GM23338 (cell line): Measurements from ENCODE around the gene ATF3. TPM values are rescaled to one million over a fixed set of nuclear protein-coding genes. Genes with fewer than 3 reads are reported as not detected.

Experiments
- ATAC-seq: fragments of 200-7000 bp; cut with Tn5 transposase; 3 replicates; pipeline ENCODE4 v1.9.1; 2020
- DNase-seq: peaks from one replicate; pipeline ENCODE4 v3.0.0-alpha.2; 2015; ENCODE audit warnings: low spot score
- H2AFZ ChIP-seq: fragments of 200-600 bp; sonication (generic); 2 replicates; pipeline ENCODE4 v1.8.0; 2016; ENCODE audit warnings: antibody characterized with exemption, mild to moderate bottlenecking, moderate library complexity
- H3F3A ChIP-seq: fragments of 200-600 bp; sonication (generic); replicated peaks from 2 replicates; pipeline ENCODE4 v1.8.0; 2017; ENCODE audit warnings: antibody characterized with exemption, mixed run types, low read depth
- H3K27ac ChIP-seq: fragments of 200-600 bp; sonication (generic); 2 replicates; pipeline ENCODE4 v1.6.1; 2016; ENCODE audit warnings: low read depth
- H3K27me3 ChIP-seq: fragments of 200-600 bp; sonication (generic); 2 replicates; pipeline ENCODE4 v1.8.0; 2016; ENCODE audit warnings: mild to moderate bottlenecking, mixed run types, moderate library complexity; ENCODE audit not compliant: insufficient read depth
- H3K36me3 ChIP-seq: fragments of 200-600 bp; sonication (generic); 2 replicates; pipeline ENCODE4 v1.8.0; 2016; ENCODE audit warnings: mild to moderate bottlenecking; ENCODE audit not compliant: insufficient read depth
- H3K4me1 ChIP-seq: fragments of 200-600 bp; sonication (generic); 2 replicates; pipeline ENCODE4 v1.8.0; 2016; ENCODE audit warnings: mild to moderate bottlenecking, moderate library complexity; ENCODE audit not compliant: insufficient read depth
- H3K4me2 ChIP-seq: fragments of 200-600 bp; sonication (generic); 2 replicates; pipeline ENCODE4 v1.7.1; 2017; ENCODE audit warnings: mixed run types
- H3K4me3 ChIP-seq: fragments of 200-600 bp; sonication (generic); 2 replicates; pipeline ENCODE4 v1.6.1; 2016; ENCODE audit warnings: mixed run types
- H3K79me2 ChIP-seq: fragments of 200-600 bp; sonication (generic); replicated peaks from 2 replicates; pipeline ENCODE4 v1.8.0; 2017; ENCODE audit warnings: mild to moderate bottlenecking; ENCODE audit not compliant: insufficient read depth
- H3K9me2 ChIP-seq: fragments of 200-600 bp; sonication (generic); 2 replicates; pipeline ENCODE4 v1.8.0; 2017; ENCODE audit not compliant: insufficient read depth
- H4K20me1 ChIP-seq: fragments of 200-600 bp; sonication (generic); replicated peaks from 2 replicates; pipeline ENCODE4 v1.8.0; 2017; ENCODE audit warnings: mild to moderate bottlenecking; ENCODE audit not compliant: insufficient read depth
- H3K27ac Mint-ChIP-seq: 2 replicates; pipeline ENCODE4 v1.8.0; 2020; ENCODE audit warnings: inconsistent platforms, mild to moderate bottlenecking, moderate library complexity, mixed read lengths
- H3K27me3 Mint-ChIP-seq: 3 replicates; pipeline ENCODE4 v1.8.0; 2022; ENCODE audit warnings: low read depth, mild to moderate bottlenecking, moderate library complexity, mixed read lengths, inconsistent platforms; ENCODE audit not compliant: insufficient read depth, poor library complexity
- H3K36me3 Mint-ChIP-seq: 3 replicates; pipeline ENCODE4 v1.8.0; 2021; ENCODE audit warnings: low read depth, mild to moderate bottlenecking, inconsistent platforms, moderate library complexity, mixed read lengths
- H3K4me1 Mint-ChIP-seq: 3 replicates; pipeline ENCODE4 v1.8.0; 2020; ENCODE audit warnings: mild to moderate bottlenecking, inconsistent platforms, mixed read lengths
- H3K4me3 Mint-ChIP-seq: 3 replicates; pipeline ENCODE4 v1.8.0; 2021; ENCODE audit warnings: moderate library complexity, mild to moderate bottlenecking, inconsistent platforms, mixed read lengths
- H3K9me3 Mint-ChIP-seq: 3 replicates; pipeline ENCODE4 v1.8.0; 2020; ENCODE audit warnings: moderate library complexity, mild to moderate bottlenecking, inconsistent platforms, mixed read lengths
- EZH2phosphoT487 ChIP-seq: fragments of 200-600 bp; sonication (generic); IDR thresholded peaks from one replicate; pipeline ENCODE4 v1.8.1; 2018; ENCODE audit warnings: antibody characterized with exemption; ENCODE audit not compliant: unreplicated experiment
- JUNB ChIP-seq: IDR thresholded peaks from one replicate; pipeline ENCODE4 v1.6.1; 2016; ENCODE audit warnings: antibody characterized with exemption; ENCODE audit not compliant: unreplicated experiment
- NANOG ChIP-seq: IDR thresholded peaks from 2 replicates; pipeline ENCODE4 v1.6.1; 2016; ENCODE audit warnings: antibody characterized with exemption, borderline replicate concordance
- POLR2AphosphoS5 ChIP-seq: IDR thresholded peaks from 2 replicates; pipeline ENCODE4 v1.6.1; 2016; ENCODE audit warnings: antibody characterized with exemption, low read depth
- REST ChIP-seq: IDR thresholded peaks from one replicate; pipeline ENCODE4 v1.6.1; 2018; ENCODE audit warnings: antibody characterized with exemption; ENCODE audit not compliant: unreplicated experiment
- ZNF114 ChIP-seq: fragments of 250-450 bp; sonication (Bioruptor Pico); IDR thresholded peaks from 2 replicates; pipeline ENCODE4 v1.5.0; 2020; ENCODE audit warnings: mild to moderate bottlenecking, moderate library complexity
- ZNF331 ChIP-seq: fragments of 250-450 bp; sonication (Bioruptor Pico); IDR thresholded peaks from 2 replicates; pipeline ENCODE4 v1.5.0; 2020; ENCODE audit warnings: low read depth, mild to moderate bottlenecking, moderate library complexity
- ZNF462 ChIP-seq: fragments of 250-450 bp; sonication (Bioruptor Pico); IDR thresholded peaks from 2 replicates; pipeline ENCODE4 v1.5.0; 2020; ENCODE audit warnings: mild to moderate bottlenecking, moderate library complexity
- polyA plus RNA-seq: library from polyadenylated mRNA; unstranded; fragments of >200 nt; fragmentation: Nextera tagmentation; extraction: Ambion mirVana; gene quantifications from 2 replicates; pipeline ENCODE4 v1.2.1, GENCODE V29; 2016
- total RNA-seq: library from RNA; depleted of rRNA; stranded (reverse); fragments of >200 nt; shearing (Covaris generic); gene quantifications from 2 replicates; pipeline ENCODE4 v1.2.3, GENCODE V29; 2014

Gene ATF3
- total and polyA plus RNA-seq, 2 experiments from 2014 or later: 12.6 to 17.2 TPM

- H3K27ac Mint-ChIP-seq: no peak overlapping the region
These were observed 48.2 kb downstream of the ATF3 start for GRCh38 chr1:212656730-212657129.

More at GRCh38 chr1:212656730-212657129, 48.2 kb downstream of the ATF3 start:
- Mint-ChIP-seq H3K4me1 (peaks cover 4% of the 10 kb centered on the region), H3K36me3 (peaks cover 16% of the 10 kb centered on the region), H3K4me3 (no peak overlapping the region), H3K9me3 (peaks cover 16% of the 10 kb centered on the region; the same call in 2 of the 3 replicates), H3K27me3 (peaks cover 2% of the 10 kb centered on the region)
- no peak overlapping the region for H2AFZ ChIP-seq
- TF ChIP-seq ZNF462 (CRISPR knock-in tag) (no peak), REST (no peak), NANOG (no peak), ZNF114 (CRISPR knock-in tag) (no peak), ZNF331 (no peak), POLR2AphosphoS5 (no peak), JUNB (no peak), EZH2phosphoT487 (no peak)
- 0 out of 2 replicates have a peak, but pooled peaks cover 8% of the 10 kb centered on the region for H3K4me1 ChIP-seq
- no peaks in the 10 kb centered on the region for H3K27me3 ChIP-seq
- no peak overlapping the region for H3K27ac ChIP-seq
- H3F3A ChIP-seq: no peaks in the 10 kb centered on the region
- H3K4me2 ChIP-seq: no peak overlapping the region
- H3K9me2 ChIP-seq: 0 out of 2 replicates have a peak, but pooled peaks cover 4% of the 10 kb centered on the region
- H3K36me3 ChIP-seq: no peaks in the 10 kb centered on the region
- H4K20me1 ChIP-seq: no peaks in the 10 kb centered on the region
- ATAC-seq: no peak
- H3K4me3 ChIP-seq: no peak overlapping the region
- H3K79me2 ChIP-seq: no peaks in the 10 kb centered on the region
- DNase-seq: no peak
